H1 (cell line): ENCODE results near the gene NRM. TPM values are rescaled to one million over a fixed set of nuclear protein-coding genes. Genes with fewer than 3 reads are reported as not detected.

ENCODE experiments used
- ASH2L ChIP-seq: fragments of 200-600, 300-600 bp; sonication (generic); IDR thresholded peaks from one replicate; pipeline ENCODE4 v1.7.1; 2017; ENCODE audit warnings: low read length
- BACH1 ChIP-seq: IDR thresholded peaks from 2 replicates; pipeline ENCODE4 v1.6.1; 2012; ENCODE audit warnings: low read length, improper control_type of control experiment
- BCL11A ChIP-seq, 2 experiments: IDR thresholded peaks; one replicate each; pipeline ENCODE4 v1.6.1; 2011; ENCODE audit warnings: low read depth in 2 of 2, low read length in 2 of 2, mild to moderate bottlenecking in 2 of 2
- BRCA1 ChIP-seq: IDR thresholded peaks from 2 replicates; pipeline ENCODE4 v1.6.1; 2012; ENCODE audit warnings: low read depth, low read length, improper control_type of control experiment
- GABPA ChIP-seq: IDR thresholded peaks from 2 replicates; pipeline ENCODE4 v1.6.1; 2011; ENCODE audit warnings: mild to moderate bottlenecking, low read length, moderate library complexity, borderline replicate concordance; ENCODE audit not compliant: insufficient read depth
- HDAC2 ChIP-seq, 2 experiments: fragments of 300-600 bp in 1 of 2; sonication (generic) in 1 of 2; IDR thresholded peaks; 2 replicates each; pipeline ENCODE4 v1.6.1; 2011 to 2012; ENCODE audit warnings: low read depth in 2 of 2, low read length in 2 of 2, mild to moderate bottlenecking in 2 of 2, moderate library complexity in 2 of 2, borderline replicate concordance in 1 of 2, inconsistent platforms in 1 of 2
- JUND ChIP-seq: IDR thresholded peaks from 2 replicates; pipeline ENCODE4 v1.6.1; 2011; ENCODE audit warnings: mild to moderate bottlenecking, improper control_type of control experiment, low read length
- POLR2AphosphoS5 ChIP-seq: IDR thresholded peaks from 2 replicates; pipeline ENCODE4 v1.6.1; 2011; ENCODE audit warnings: low read depth, low read length
- RBBP5 ChIP-seq: IDR thresholded peaks from 2 replicates; pipeline ENCODE4 v1.7.1; 2012; ENCODE audit warnings: low read depth, mild to moderate bottlenecking, inconsistent platforms, low read length, moderate library complexity, borderline replicate concordance
- SP2 ChIP-seq: IDR thresholded peaks from 2 replicates; pipeline ENCODE4 v1.6.1; 2012; ENCODE audit warnings: mild to moderate bottlenecking, low read length, inconsistent platforms
- SP4 ChIP-seq: IDR thresholded peaks from 2 replicates; pipeline ENCODE4 v1.6.1; 2012; ENCODE audit warnings: low read length, inconsistent platforms
- SRF ChIP-seq: IDR thresholded peaks from 2 replicates; pipeline ENCODE4 v1.6.1; 2011; ENCODE audit warnings: mild to moderate bottlenecking, low read depth, low read length, moderate library complexity
- polyA plus RNA-seq, 7 experiments: library from polyadenylated mRNA; depleted of rRNA in 3 of 7; stranded (reverse) in 5 of 7; unstranded in 2 of 7; fragments of >200 nt in 5 of 7; fragments of 200-250 nt in 2 of 7; gene quantifications; 1 replicate in 5 of 7; 2 replicates in 1 of 7; 4 replicates in 1 of 7; pipeline versions ENCODE4 v1.2.1 to v1.2.3, GENCODE V29; 2011 to 2013; ENCODE audit warnings: missing spikeins in 2 of 7, mixed read lengths in 2 of 7
- total RNA-seq: library from RNA; stranded (reverse); fragmentation: NEBNext Ultra II Directional; extraction: Animal tissue kit (Norgen Biotek cat#: 25700); gene quantifications from 2 replicates; pipeline ENCODE4 v1.2.1, GENCODE V29; 2021

NRM gene
- total and polyA plus RNA-seq, 2 of the 8 experiments (the other 6 are each of a cell fraction or from before 2014, with no cell fraction given), result 27.3 to 50.4 TPM

- TF ChIP-seq HDAC2 (IDR thresholded peaks at IDR 0.05; ENCODE audit: borderline replicate concordance in 1 of 2, low read depth in 2 of 2, low read length in 2 of 2) (peak in 1 of 2 experiments; percentile 82; a peak in 2 of 4 replicates), SP2 (no peak), BACH1 (0 out of 2 replicates have a peak, but pooled peaks have one; percentile 31), GABPA (no peak), SP4 (peak; percentile 72; the same call in 1 of the 2 replicates), BRCA1 (no peak), ASH2L (peak; percentile 67), POLR2AphosphoS5 (peak; percentile 31; the same call in 1 of the 2 replicates), BCL11A (IDR thresholded peaks at IDR 0.05; ENCODE audit: low read depth in 2 of 2, low read length in 2 of 2) (no peak), SRF (no peak), JUND (no peak), RBBP5 (no peak)
Measured at GRCh38 chr6:30690403-30691207, at the start of gene NRM (continued).
